ENCODE measurements around the gene COL26A1.
A peak's percentile ranks its signal among the peaks of the same experiment; 100 is the strongest.

The COL26A1 gene

DNA sequence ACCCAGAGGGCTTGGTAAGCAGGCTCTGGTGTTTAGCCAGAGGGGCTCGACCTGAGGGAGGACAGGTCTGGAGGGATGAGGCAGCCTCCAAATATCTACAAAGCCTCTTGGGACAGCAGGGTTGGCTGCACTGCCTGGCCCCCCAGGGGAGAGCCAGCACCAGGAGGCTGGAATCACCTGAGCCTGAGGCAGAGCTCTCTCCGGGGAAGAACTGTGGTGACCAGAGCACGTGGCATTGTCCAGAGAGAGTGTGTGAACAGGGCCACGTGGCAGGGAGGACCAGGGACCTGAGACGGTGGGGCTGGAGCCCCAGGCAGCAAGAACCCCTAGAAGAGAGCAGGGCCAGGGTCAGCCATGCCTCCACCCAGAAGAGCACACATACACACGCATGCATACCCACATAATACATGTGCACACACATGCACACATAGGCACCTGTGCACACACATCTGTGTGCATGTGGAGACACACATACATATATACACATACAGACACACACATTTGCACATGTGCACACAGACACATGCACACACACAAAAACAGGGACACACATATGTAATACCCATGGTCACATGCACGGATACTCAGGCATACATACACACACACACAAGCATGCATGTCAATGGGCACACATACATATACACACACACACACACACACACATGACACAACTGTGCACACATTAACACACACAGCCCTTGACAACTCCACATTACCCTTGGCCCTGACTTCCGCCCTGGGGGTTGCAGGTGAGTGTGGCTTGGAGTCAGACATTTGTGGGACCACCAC is 171.5 kb downstream of the COL26A1 start:
- no peak for DNase-seq (ENCODE audit: low read depth in 2 of 2)

- no peak for DNase-seq (ENCODE audit: low read depth in 2 of 2)
These were observed 172.2 kb downstream of the COL26A1 start for GRCh38 chr7:101534873-101535272.

GRCh38 chr7:101535351-101535751 is 172.7 kb downstream of the COL26A1 start:
- no peak for DNase-seq (ENCODE audit: low read depth in 2 of 2)

GRCh38 chr7:101536232-101536631 is 173.6 kb downstream of the COL26A1 start:
- DNase-seq (ENCODE audit: low read depth in 2 of 2), result no peak

DNA sequence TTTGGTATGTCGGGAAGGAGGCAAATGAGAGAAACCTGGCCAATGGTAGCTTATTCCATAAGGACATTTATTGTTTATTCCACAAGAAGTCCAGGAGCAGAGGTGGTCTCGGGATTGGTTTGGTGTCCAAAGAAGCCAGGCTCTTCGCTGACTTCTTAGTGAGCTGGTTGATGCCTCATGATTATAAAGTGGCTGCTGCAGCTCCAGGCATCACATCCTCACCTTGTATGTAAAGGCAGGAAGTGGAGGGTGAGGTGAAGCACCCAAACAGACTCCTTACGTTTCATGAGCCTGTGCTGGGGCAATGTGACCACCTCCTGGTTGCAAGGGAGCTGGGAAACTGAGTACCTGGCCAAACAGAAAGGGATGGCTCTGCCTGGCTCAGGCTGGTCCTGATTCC is 174.0 kb downstream of the COL26A1 start:
- no peak for DNase-seq (ENCODE audit: low read depth in 2 of 2)

DNA sequence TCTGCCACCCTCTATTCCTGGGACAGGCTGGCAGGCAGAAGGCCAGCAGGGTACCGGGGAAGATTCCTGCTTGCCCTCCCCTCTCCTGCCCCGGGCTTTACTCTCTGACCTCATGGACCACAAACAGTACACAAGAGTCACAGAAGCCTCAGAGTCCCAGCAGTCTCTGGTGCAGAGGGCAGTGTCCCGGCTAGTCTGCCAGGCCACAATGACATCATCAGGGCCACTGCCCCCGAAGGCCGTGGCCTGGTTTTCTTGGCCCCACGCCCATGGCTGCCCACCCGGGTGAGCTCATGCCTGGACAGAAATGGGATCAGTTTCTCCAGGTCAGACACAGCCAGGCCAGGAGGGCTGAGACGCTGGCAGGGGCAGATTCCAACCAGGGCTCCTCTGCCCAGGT is 174.5 kb downstream of the COL26A1 start:
- DNase-seq (ENCODE audit: low read depth in 2 of 2), result no peak

- DNase-seq (ENCODE audit: low read depth in 2 of 2), result no peak
These were observed 175.4 kb downstream of the COL26A1 start for GRCh38 chr7:101537935-101538595.

- peak; percentile 44 to 48 for DNase-seq (ENCODE audit: low read depth in 2 of 2)
These were observed 176.2 kb downstream of the COL26A1 start for GRCh38 chr7:101538596-101539459.

- no peak for DNase-seq (ENCODE audit: low read depth in 2 of 2)
These were observed 177.1 kb downstream of the COL26A1 start for GRCh38 chr7:101539784-101540183.

- peak; percentile 61 to 74 for DNase-seq (ENCODE audit: low read depth in 2 of 2)
These were observed 180.0 kb downstream of the COL26A1 start for GRCh38 chr7:101542527-101543241.

- DNase-seq (ENCODE audit: low read depth in 2 of 2), result no peak
These were observed 180.6 kb downstream of the COL26A1 start for GRCh38 chr7:101543242-101543766.

GRCh38 chr7:101543846-101544245 is 181.2 kb downstream of the COL26A1 start:
- DNase-seq (ENCODE audit: low read depth in 2 of 2), result no peak

DNA sequence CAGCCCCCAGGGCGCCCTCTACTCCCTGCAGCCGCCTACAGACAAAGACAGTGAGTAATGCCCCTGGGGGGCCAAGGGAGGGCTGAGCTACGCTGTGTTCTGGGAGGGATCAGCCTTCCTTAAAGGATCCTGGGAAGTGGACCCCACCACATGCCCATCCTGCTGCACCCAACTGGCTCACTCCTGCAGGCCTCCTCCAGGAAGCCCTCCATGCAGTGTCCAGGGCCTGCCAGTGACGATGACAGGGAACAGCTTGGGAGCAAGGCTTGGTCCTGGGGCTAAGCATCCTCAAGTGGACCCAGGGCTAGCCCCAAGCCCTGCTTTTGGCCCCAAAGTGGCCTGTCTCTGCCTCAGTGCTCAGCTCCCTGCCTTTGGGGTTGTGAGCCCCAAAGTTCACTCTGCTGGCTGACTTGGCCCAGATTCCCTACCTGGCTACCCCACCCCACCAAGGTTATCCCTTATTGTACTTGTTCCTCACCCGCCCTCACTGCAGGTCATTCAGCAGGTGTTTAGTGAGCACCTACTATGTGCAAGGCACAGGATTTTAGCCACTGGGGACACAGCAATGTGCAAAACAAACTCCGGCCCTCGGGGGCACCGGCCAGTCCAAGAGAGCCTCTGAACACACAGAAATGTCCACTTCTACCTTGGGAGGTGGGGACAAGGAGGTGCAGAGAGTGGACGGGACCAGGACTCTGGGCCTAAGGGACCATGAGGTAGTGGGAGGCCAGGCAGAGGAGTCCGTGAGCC is 182.9 kb downstream of the COL26A1 start:
- DNase-seq (ENCODE audit: low read depth in 2 of 2), result no peak

- no peak for DNase-seq (ENCODE audit: low read depth in 2 of 2)
These were observed 183.7 kb downstream of the COL26A1 start for GRCh38 chr7:101546308-101546936.

- no peak for DNase-seq (ENCODE audit: low read depth in 2 of 2)
These were observed 184.6 kb downstream of the COL26A1 start for GRCh38 chr7:101547022-101547915.

GRCh38 chr7:101547916-101548661 is 185.4 kb downstream of the COL26A1 start:
- no peak for DNase-seq (ENCODE audit: low read depth in 2 of 2)

DNA sequence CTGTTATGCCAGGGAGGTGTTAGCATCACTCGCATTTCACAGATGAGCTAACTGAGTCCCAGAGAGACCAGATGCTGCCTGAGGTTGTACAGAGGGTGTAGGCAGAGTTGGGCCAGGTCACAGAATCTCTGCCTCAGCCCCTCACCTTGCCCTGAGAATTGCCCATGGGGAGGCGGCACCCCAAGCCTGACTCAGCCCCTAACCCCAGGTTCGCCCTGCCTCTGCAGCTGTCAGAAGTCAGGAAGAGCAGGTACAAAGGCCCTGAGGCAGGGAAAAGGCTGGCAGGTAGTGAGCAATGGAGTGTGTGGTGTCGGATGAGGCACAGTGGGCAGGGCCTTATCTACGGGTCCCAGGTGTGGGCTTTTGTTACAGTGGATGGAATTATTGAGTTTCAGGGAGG is 187.1 kb downstream of the COL26A1 start:
- DNase-seq (ENCODE audit: low read depth in 2 of 2), result no peak

Measured in stimulated activated CD8-positive, alpha-beta memory T cell treated with anti-CD3 and anti-CD28 coated beads, Interleukin-2, amount 100 ng/mL, for 48 hours (primary cell).